HG03521 (cell line): ENCODE data around the gene FKBP11.

Source experiments
- ATAC-seq: cut with Tn5 transposase; IDR thresholded peaks from one replicate; pipeline ENCODE4 v1.9.1; 2021; ENCODE audit warnings: mild to moderate bottlenecking, moderate library complexity; ENCODE audit not compliant: unreplicated experiment

The FKBP11 gene

GRCh38 chr12:48956279-48957140, 31.2 kb upstream of the FKBP11 start:
- no peak for ATAC-seq

GRCh38 chr12:48954841-48955501, 29.7 kb upstream of the FKBP11 start:
- ATAC-seq = no peak

- ATAC-seq = no peak
These were observed 28.8 kb upstream of the FKBP11 start for GRCh38 chr12:48954061-48954460.

- no peak for ATAC-seq
These were observed 27.4 kb upstream of the FKBP11 start for GRCh38 chr12:48952691-48953090.

GRCh38 chr12:48947727-48948126, 22.4 kb upstream of the FKBP11 start:
- no peak for ATAC-seq

GRCh38 chr12:48946943-48947342, 21.7 kb upstream of the FKBP11 start:
- ATAC-seq = no peak

GRCh38 chr12:48946205-48946604, 20.9 kb upstream of the FKBP11 start:
- ATAC-seq = no peak

- ATAC-seq = no peak
These were observed 17.9 kb upstream of the FKBP11 start for GRCh38 chr12:48943221-48943620.

- ATAC-seq = no peak
These were observed 14.9 kb upstream of the FKBP11 start for GRCh38 chr12:48940181-48940580.

GRCh38 chr12:48938805-48939204, 13.5 kb upstream of the FKBP11 start:
- ATAC-seq = no peak

- ATAC-seq = no peak
These were observed 11.9 kb upstream of the FKBP11 start for GRCh38 chr12:48937170-48937569.

- no peak for ATAC-seq
These were observed 11.2 kb upstream of the FKBP11 start for GRCh38 chr12:48936379-48936979.

GRCh38 chr12:48934312-48934706, 9.0 kb upstream of the FKBP11 start:
- ATAC-seq = no peak

- no peak for ATAC-seq
These were observed 8.5 kb upstream of the FKBP11 start for GRCh38 chr12:48933664-48934311.

GRCh38 chr12:48932878-48933277, 7.6 kb upstream of the FKBP11 start:
- no peak for ATAC-seq

GRCh38 chr12:48930475-48930874, 5.2 kb upstream of the FKBP11 start:
- no peak for ATAC-seq

GRCh38 chr12:48929551-48929950, 4.3 kb upstream of the FKBP11 start:
- no peak for ATAC-seq

GRCh38 chr12:48927261-48927660, 2.0 kb upstream of the FKBP11 start:
- ATAC-seq = no peak

GRCh38 chr12:48924617-48925303, 532 bp downstream of the FKBP11 start:
- peak; percentile 87 for ATAC-seq

- ATAC-seq = no peak
These were observed 2.2 kb downstream of the FKBP11 start for GRCh38 chr12:48923117-48923516.
